ENCODE measurements around the gene ROCK2. TPM values are rescaled to one million over a fixed set of nuclear protein-coding genes. Genes with fewer than 3 reads are reported as not detected.

ROCK2 gene
- total RNA-seq, 1 donor from 2014 or later = 45.1 TPM

DNA sequence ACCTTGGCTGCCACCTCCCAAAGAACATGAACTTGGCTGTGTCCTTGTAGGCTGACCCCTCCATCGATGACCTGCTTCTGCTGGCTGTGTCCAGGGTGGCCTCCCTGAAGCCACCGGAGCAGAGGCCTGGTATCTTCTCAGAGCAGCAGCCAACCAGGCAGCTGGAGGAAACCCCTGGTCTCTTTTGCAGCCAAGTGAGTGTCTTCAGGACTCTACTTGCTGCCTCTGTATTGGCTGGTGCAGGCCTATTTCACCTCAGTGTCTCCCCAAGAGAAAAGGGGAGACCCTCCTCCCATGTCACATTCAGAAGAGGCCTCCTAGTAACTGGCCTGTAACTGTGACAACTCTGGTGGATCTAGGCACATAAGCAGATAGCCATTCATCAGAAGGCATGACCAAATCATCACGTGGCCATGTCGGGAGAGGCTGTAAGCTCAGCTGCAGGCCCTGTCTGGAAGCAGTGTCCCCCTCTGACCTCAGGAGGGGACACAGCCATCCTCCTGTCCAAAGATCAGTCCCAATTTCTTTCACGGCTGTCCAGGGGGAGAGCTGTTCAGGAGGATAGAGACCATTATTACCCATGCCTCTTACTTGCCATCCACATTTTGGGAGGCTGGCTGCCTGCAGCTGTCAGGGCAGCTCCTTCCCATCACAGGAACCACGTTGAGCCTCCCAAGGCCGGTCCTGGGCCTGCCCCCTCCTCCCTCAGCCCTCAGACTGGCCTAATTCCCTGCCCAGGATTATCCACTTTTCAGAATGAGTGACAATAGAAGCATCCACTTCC lies 20.9 kb upstream of the ROCK2 start:
- no peak overlapping the region for H3K9ac ChIP-seq (ENCODE audit: low read length)
- H3K27me3 Mint-ChIP-seq (ENCODE audit: low read depth, unreplicated experiment) = no peaks in the 10 kb centered on the region
- no peaks in the 10 kb centered on the region for H3K4me1 ChIP-seq (ENCODE audit: insufficient read depth, low read length)
- FAIRE-seq (no peak), DNase-seq (ENCODE audit: low read depth) (no peak)
- no peak overlapping the region for H3K27ac Mint-ChIP-seq (ENCODE audit: unreplicated experiment)
- no peaks in the 10 kb centered on the region for H4K20me1 ChIP-seq (ENCODE audit: insufficient read depth, low read length)
- H3K9me3 ChIP-seq (ENCODE audit: insufficient read depth, low read depth, low read length) = no peaks in the 10 kb centered on the region
- no peak overlapping the region for H3K27ac ChIP-seq (ENCODE audit: low read depth, low read length)
- no peak overlapping the region for H3K4me2 ChIP-seq (ENCODE audit: low read length)
- no peaks in the 10 kb centered on the region for H3K36me3 ChIP-seq (ENCODE audit: insufficient read depth, low read length)
- H3K4me1 Mint-ChIP-seq (ENCODE audit: low read depth, unreplicated experiment) = peaks cover 6% of the 10 kb centered on the region
- peak overlapping the region; percentile 44 for H2AFZ ChIP-seq (ENCODE audit: low read depth, low read length)
- H3K36me3 Mint-ChIP-seq (ENCODE audit: low read depth, unreplicated experiment) = no peaks in the 10 kb centered on the region
- no peaks in the 10 kb centered on the region for H3K79me2 ChIP-seq (ENCODE audit: insufficient read depth, low read length)
- H3K27me3 ChIP-seq (ENCODE audit: insufficient read depth, low read length) = no peaks in the 10 kb centered on the region
- H3K4me3 ChIP-seq (ENCODE audit: insufficient read depth, low read depth, low read length) = no peak overlapping the region
- TF ChIP-seq EZH2 (IDR thresholded peaks at IDR 0.05; ENCODE audit: insufficient read depth, low read length) = no peak
- TF ChIP-seq, protein P1, sequence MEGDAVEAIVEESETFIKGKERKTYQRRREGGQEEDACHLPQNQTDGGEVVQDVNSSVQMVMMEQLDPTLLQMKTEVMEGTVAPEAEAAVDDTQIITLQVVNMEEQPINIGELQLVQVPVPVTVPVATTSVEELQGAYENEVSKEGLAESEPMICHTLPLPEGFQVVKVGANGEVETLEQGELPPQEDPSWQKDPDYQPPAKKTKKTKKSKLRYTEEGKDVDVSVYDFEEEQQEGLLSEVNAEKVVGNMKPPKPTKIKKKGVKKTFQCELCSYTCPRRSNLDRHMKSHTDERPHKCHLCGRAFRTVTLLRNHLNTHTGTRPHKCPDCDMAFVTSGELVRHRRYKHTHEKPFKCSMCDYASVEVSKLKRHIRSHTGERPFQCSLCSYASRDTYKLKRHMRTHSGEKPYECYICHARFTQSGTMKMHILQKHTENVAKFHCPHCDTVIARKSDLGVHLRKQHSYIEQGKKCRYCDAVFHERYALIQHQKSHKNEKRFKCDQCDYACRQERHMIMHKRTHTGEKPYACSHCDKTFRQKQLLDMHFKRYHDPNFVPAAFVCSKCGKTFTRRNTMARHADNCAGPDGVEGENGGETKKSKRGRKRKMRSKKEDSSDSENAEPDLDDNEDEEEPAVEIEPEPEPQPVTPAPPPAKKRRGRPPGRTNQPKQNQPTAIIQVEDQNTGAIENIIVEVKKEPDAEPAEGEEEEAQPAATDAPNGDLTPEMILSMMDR (IDR thresholded peaks at IDR 0.05; ENCODE audit: insufficient read depth, low read depth, low read length) = no peak
- no peak overlapping the region for H3K4me3 Mint-ChIP-seq (ENCODE audit: unreplicated experiment)
- H3K9me3 Mint-ChIP-seq (ENCODE audit: unreplicated experiment) = no peaks in the 10 kb centered on the region

DNA sequence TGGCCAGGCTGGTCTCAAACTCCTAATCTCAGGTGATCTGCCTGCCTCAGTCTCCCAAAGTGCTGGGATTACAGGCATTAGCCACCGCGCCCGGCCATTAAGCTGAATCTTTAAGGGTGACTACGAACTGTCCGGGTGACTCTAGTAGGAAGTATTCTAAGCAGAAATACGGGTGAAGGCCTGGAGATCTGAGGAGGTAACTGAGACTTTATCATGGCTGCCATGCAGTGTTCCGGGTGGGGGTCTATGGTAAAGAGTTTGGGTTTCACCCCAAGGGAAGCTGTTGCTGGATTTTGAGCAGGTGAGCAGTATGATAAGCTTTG lies 20.1 kb upstream of the ROCK2 start:
- H3K9ac ChIP-seq (ENCODE audit: low read length) = no peak overlapping the region
- no peaks in the 10 kb centered on the region for H3K27me3 ChIP-seq (ENCODE audit: insufficient read depth, low read length)
- Mint-ChIP-seq H3K4me3 (ENCODE audit: unreplicated experiment) (no peak overlapping the region), H3K4me1 (ENCODE audit: low read depth, unreplicated experiment) (peaks cover 6% of the 10 kb centered on the region), H3K9me3 (ENCODE audit: unreplicated experiment) (no peaks in the 10 kb centered on the region), H3K27me3 (ENCODE audit: low read depth, unreplicated experiment) (no peaks in the 10 kb centered on the region), H3K27ac (ENCODE audit: unreplicated experiment) (no peak overlapping the region), H3K36me3 (ENCODE audit: low read depth, unreplicated experiment) (no peaks in the 10 kb centered on the region)
- H2AFZ ChIP-seq (ENCODE audit: low read depth, low read length) = no peak overlapping the region
- H4K20me1 ChIP-seq (ENCODE audit: insufficient read depth, low read length) = no peaks in the 10 kb centered on the region
- H3K27ac ChIP-seq (ENCODE audit: low read depth, low read length) = no peak overlapping the region
- H3K4me2 ChIP-seq (ENCODE audit: low read length) = no peak overlapping the region
- H3K79me2 ChIP-seq (ENCODE audit: insufficient read depth, low read length) = no peaks in the 10 kb centered on the region
- FAIRE-seq = no peak
- no peak overlapping the region for H3K4me3 ChIP-seq (ENCODE audit: insufficient read depth, low read depth, low read length)
- H3K4me1 ChIP-seq (ENCODE audit: insufficient read depth, low read length) = no peaks in the 10 kb centered on the region
- no peaks in the 10 kb centered on the region for H3K9me3 ChIP-seq (ENCODE audit: insufficient read depth, low read depth, low read length)
- no peaks in the 10 kb centered on the region for H3K36me3 ChIP-seq (ENCODE audit: insufficient read depth, low read length)
- DNase-seq (ENCODE audit: low read depth) = no peak
- TF ChIP-seq EZH2 (IDR thresholded peaks at IDR 0.05; ENCODE audit: insufficient read depth, low read length) = no peak
- TF ChIP-seq, protein P1 (IDR thresholded peaks at IDR 0.05; ENCODE audit: insufficient read depth, low read depth, low read length) = no peak

DNA sequence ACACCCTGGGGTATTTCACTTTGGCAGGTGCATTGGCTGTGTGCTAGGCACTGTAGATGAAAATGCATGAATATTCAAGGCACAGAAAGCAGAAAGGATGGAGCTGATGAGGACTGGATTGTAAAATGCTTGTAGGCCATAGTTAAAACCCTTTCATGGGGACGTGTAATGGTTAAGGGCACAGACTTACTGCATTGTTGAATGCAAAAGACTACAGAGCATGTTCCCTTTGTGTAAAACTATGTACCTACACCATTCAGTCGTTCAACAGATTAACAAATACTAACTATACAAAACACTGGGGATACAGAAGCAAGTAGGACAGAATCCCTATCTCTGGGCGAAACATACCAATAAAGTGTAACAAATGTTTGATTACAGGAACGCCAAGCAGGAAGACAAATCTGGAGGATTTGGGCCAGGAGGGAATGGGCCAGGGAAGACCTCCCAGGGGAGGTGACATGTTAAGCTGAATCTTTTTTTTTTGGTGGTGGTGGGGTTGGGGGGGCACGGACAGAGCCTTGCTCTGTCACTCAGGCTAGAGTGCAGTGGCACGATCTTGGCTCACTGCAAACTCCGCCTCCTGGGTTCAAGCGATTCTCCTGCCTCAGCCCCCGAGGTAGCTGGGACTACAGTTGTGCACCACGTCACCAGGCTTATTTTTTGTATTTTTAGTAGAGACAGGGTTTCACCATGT lies 19.6 kb upstream of the ROCK2 start:
- H3K27ac ChIP-seq (ENCODE audit: low read depth, low read length) = no peak overlapping the region
- H4K20me1 ChIP-seq (ENCODE audit: insufficient read depth, low read length) = no peaks in the 10 kb centered on the region
- H3K36me3 Mint-ChIP-seq (ENCODE audit: low read depth, unreplicated experiment) = no peaks in the 10 kb centered on the region
- FAIRE-seq (no peak), DNase-seq (ENCODE audit: low read depth) (no peak)
- no peak overlapping the region for H3K4me3 Mint-ChIP-seq (ENCODE audit: unreplicated experiment)
- no peak for TF ChIP-seq EZH2 (IDR thresholded peaks at IDR 0.05; ENCODE audit: insufficient read depth, low read length)
- TF ChIP-seq, protein P1 (IDR thresholded peaks at IDR 0.05; ENCODE audit: insufficient read depth, low read depth, low read length) = no peak
- H3K36me3 ChIP-seq (ENCODE audit: insufficient read depth, low read length) = no peaks in the 10 kb centered on the region
- no peaks in the 10 kb centered on the region for H3K9me3 Mint-ChIP-seq (ENCODE audit: unreplicated experiment)
- no peaks in the 10 kb centered on the region for H3K27me3 Mint-ChIP-seq (ENCODE audit: low read depth, unreplicated experiment)
- H3K9me3 ChIP-seq (ENCODE audit: insufficient read depth, low read depth, low read length) = no peaks in the 10 kb centered on the region
- no peak overlapping the region for H3K27ac Mint-ChIP-seq (ENCODE audit: unreplicated experiment)
- H3K4me1 ChIP-seq (ENCODE audit: insufficient read depth, low read length) = no peaks in the 10 kb centered on the region
- H3K79me2 ChIP-seq (ENCODE audit: insufficient read depth, low read length) = no peaks in the 10 kb centered on the region
- no peak overlapping the region for H3K4me3 ChIP-seq (ENCODE audit: insufficient read depth, low read depth, low read length)
- H2AFZ ChIP-seq (ENCODE audit: low read depth, low read length) = no peak overlapping the region
- H3K4me2 ChIP-seq (ENCODE audit: low read length) = no peak overlapping the region
- H3K9ac ChIP-seq (ENCODE audit: low read length) = no peak overlapping the region
- no peaks in the 10 kb centered on the region for H3K27me3 ChIP-seq (ENCODE audit: insufficient read depth, low read length)
- H3K4me1 Mint-ChIP-seq (ENCODE audit: low read depth, unreplicated experiment) = peaks cover 8% of the 10 kb centered on the region
